GM21576 (cell line): ENCODE measurements around the gene NHERF2.

ENCODE experiments used
- ATAC-seq: cut with Tn5 transposase; IDR thresholded peaks from one replicate; pipeline ENCODE4 v1.9.1; 2021; ENCODE audit warnings: mild to moderate bottlenecking, moderate library complexity; ENCODE audit not compliant: unreplicated experiment

NHERF2 gene

DNA sequence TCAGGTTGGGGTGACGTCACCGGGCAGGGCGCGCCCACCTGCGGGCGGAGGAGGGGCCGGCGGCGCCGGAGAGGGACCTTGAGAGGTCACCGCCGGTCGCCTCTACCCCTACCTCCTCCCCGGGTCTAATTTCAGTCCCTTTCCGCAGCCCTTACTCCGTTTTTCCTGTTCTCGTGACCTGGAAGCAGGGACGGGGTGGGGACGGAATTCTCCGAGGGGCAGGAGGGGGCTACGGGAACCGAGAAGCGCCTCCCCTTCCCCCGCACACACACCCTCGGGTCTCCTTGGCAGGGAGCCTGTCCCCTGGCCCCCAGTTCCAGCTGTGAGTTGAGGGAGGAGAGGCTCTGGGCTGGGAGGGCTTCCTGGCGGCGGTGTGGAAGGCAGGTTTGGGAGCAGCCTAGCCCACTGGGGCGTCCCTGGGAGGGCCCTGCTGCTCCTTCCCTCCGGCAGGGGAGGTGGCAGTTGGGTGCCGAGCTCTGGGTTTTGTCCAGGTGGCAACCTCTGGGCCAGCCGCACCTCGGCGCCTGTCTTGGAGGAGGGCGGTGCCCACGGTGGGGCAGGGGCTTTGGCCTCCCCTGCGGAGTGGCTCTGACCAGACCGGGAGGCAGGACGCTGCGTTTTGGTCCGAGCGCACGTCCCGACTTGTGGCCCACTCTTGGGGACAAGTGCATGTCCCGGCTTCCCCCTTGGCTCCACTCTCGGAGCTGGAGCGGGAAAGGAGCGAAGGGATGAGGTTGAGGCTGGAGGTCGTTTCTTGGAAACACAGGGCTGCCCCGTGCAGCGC lies 36.2 kb upstream of the NHERF2 start:
- no peak for ATAC-seq

DNA sequence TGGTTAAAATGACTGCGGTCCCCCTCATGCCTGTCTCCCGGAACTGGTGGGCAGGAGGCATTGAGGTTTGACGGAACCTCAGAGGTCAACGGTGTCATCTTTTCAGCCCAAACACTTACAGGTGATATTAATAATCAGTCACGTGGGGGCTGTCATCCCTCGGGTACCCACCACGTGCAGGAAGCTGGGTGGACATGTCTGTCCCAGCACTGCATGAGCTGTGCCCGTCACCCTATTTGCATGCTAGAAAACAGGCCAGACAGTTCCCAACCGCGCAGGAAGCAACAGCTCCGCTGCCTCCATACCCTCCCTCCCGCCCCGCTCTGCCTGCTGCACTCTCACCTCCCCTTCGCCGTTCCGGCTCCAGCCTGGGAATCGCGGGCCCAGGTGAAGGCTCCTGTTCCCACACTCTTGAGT lies 35.6 kb upstream of the NHERF2 start:
- peak; percentile 28 for ATAC-seq

DNA sequence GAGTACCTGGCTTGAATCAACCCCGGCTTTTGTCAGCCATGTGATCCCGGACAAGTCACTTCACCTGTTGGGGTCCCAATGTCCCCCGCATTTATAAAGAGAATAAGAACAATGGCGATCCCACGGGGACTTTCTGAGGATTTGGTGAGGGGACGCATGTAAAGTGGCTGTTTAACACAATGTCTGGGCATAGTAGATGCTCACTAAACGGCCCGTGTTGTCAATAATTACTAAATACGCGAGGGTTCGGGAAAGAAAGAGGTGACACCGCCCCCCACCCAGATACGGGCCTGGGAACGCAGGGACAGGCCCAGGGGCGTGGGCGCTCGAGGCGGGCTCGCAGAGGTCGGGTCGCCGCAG lies 35.1 kb upstream of the NHERF2 start:
- ATAC-seq: no peak

DNA sequence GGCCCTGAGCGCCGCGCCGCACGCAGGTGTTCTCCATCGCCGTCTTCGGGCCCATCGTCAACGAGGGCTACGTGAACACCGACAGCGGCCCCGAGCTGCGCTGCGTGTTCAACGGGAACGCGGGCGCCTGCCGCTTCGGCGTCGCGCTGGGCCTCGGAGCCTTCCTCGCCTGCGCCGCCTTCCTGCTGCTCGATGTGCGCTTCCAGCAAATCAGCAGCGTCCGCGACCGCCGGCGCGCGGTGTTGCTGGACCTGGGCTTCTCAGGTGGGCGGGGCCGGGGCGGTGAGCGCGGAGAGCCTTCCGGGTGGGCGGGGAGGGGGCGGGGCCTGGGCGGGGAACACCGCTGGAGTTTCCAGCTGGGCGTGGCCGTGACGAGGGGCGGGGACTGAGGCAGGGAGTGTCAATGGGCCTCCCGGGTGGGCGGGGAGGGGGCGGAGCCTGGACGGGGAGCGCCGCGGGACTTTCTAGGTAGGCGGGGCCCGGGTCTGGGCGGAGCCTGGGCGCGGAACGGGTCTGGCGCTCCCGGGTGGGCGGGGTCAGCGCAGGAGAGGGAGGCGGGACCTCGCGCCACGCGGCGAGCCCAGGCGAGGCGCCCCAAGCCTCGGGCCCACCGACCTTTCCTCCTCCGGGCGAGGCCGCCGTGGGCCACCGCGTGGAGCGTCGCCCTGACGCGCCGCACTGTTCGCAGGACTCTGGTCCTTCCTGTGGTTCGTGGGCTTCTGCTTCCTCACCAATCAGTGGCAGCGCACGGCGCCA lies 34.6 kb upstream of the NHERF2 start:
- peak; percentile 42 for ATAC-seq

DNA sequence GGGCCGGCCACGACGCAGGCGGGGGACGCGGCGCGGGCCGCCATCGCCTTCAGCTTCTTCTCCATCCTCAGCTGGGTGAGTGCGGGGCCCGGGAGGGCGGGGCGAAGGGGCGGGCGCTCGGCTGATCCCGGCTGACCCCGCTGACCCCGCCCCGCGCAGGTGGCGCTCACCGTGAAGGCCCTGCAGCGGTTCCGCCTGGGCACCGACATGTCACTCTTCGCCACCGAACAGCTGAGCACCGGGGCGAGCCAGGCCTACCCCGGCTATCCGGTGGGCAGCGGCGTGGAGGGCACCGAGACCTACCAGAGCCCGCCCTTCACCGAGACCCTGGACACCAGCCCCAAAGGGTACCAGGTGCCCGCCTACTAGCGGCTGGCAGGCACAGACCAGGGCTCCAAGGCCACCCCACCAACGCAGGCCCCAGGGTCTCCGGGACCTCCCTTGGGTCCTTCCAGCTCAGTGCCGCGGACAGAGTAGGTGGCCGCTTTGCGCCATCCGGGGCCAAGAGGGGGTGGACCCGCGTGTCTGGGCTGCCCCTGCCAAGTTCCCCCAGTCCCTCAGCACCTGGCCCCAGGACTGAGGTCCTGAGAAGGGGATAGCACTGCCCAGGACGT lies 33.9 kb upstream of the NHERF2 start:
- no peak for ATAC-seq

DNA sequence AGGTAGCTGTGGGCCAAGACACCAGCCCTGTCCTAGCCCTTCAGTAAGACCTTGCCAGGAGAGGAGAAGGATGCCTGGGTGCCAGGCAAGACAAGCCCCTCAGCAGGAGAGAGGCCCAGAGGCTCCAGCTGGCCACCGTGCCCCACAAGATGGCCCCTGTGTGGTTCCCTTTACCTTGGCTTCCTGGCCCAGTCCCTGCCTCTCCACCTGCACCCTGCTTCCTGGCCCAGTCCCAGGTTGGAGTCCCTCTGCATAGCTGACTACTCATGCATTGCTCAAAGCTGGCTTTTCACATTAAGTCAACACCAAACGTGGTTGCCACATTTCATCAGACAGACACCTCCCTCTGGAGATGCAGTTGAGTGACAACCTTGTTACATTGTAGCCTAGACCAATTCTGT lies 33.0 kb upstream of the NHERF2 start:
- ATAC-seq: no peak

DNA sequence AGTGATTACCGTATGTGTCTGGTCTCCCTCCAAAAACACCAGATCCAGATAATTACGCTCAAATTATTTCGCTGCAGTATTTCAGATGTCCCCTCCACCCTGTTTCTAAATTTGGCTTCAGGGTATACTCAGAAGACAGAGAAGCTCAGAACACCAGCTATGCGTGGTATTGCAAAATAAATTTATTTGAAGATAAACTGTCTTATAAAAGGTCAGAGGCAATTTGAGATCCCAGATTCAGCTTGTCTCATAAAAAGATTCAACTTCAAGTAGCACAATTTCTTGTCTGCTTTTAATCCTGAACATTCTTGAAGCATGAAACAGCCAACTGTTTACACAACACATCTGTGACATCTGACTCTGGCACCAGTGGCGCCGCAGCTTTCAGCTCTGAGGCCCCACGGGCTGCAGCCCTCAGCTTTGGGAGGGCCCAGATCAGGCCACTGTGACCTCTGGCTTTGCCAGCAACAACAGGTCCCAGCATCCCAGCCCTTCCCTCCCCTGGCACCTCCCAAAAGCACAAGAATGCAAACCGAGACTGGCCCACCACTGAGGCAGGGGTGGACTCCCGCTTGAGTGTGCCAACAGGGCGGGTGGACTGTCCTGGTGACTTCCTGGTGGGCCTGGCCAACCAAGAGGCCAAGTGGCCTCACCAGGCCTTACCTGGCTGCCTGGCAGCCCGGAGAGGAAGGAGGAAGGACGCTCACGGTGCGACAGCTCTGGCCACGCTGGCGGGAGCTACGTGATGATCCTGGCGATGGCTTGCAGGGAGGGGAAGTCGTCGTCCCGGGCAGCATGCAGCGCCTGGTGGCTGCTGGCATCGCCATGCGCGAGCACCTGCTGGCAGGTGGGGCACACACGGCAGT lies 29.0 kb upstream of the NHERF2 start:
- ATAC-seq: no peak

DNA sequence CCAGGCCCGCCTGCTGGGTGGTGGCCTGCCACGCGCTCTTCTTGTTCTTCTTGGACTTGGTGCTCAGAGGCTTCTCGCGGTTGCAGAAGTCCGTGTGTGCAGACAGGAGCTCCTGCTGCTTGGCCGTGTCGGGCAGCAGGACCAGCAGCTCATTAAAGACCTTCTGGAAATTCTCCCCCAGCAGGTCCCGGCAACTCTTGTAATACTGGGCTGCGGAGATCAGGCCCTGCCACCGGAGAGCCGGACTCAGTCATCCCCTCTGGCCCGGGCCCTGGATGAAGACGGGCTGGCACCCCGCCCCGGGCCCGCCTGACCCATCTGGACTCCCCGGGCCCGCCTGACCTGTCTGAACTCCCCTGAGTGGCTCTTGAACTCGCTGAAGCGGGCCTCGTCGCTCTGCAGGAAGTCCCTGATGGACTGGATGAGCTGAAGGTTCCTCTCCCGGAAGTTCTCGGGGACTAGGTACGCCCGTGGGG lies 28.3 kb upstream of the NHERF2 start:
- no peak for ATAC-seq

DNA sequence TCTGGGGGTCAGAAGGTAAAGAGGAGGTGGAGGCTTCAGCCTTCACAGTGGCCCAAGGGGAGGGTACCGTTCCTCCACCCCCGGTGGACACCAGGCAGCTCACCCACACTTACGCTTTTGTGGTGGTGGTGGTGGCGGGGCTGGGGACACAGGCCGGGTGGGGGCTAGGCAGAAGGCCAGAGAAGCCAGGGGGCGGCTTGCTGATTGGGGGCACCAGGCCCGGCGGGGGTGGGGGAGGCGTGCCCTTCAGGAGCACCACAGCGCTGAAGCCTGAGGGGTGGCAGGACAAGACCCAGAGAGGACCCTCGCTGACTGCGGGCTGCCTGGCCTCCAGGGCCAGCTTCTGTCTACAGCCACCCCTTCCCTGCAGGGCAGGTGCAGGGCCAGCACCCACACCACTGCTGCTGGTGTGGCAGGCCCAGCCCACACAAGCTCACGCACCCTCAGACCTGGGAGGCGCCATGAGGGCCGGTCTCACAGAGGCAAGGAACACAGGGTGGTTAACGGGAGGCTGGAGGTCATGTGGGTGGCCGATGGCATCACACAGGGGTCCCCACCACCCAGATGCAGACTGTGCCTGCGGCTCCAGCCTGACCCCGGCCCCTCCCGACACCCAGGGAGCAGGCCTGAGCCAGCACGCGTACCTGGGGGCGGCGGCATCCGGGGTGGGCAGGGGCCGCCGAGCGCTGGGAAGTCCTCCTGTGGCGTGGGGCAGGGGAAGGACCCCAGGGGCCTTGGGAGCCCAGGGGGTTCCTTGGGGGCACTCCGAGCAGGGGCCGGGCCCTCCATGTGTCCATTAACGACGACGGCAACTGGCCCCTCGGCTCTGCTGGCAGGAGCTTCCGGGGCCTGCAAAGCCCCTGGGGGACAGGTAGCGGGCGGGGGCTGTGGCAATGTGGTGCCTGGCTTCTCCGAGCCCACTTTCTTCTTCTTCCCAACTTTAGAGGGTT lies 27.6 kb upstream of the NHERF2 start:
- no peak for ATAC-seq

DNA sequence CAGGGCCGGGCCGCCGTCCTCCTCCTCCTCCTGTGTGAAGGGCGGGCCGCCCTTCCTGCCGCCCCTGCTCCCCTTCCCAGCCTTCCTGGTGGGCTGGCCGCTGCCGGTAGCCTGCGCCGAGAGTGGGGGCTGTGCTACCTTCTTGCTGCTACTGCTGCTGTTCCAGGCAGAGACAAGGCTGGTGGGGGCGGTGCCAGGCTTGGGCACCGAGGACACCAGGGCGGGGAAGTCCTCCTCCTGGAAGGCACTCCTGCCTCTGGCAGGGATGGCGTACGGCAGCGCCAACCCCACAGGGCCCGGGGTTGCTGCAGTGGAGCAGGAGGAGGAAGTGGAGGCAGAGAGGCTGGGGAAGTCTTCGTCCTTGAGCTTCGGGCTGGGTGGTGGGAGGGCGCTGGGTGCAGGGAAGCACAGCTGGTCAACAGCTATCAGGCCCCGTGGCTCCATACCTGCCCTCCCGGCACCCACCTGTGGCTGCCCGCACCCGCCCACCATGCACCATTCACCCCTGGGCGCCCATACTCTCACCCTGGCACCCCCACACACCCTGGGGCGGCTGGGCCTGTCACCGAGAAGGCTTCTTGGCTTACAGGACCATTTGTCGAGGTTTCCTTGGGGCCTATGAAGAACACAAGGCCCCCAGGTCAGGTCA lies 26.7 kb upstream of the NHERF2 start:
- ATAC-seq: no peak

DNA sequence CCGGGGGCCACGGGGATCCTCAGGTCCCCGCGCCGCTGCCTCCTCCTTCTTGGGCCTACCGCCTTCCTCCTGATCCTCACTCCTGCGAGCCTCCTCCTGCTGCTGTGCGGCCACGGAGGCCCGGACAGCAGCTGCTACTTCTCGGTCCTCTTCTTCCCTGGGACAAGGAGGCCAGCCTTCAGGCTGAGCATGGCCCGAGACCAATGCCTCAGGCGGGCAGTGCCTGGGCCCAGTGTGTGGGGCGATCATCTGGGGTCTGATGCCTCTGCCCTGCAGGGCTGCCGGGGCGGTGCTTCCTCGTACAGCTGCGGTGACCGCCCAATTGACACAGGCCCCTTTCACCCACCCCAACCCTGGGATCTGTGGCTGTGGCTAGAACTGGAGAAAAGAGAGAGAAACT lies 25.7 kb upstream of the NHERF2 start:
- no peak for ATAC-seq

DNA sequence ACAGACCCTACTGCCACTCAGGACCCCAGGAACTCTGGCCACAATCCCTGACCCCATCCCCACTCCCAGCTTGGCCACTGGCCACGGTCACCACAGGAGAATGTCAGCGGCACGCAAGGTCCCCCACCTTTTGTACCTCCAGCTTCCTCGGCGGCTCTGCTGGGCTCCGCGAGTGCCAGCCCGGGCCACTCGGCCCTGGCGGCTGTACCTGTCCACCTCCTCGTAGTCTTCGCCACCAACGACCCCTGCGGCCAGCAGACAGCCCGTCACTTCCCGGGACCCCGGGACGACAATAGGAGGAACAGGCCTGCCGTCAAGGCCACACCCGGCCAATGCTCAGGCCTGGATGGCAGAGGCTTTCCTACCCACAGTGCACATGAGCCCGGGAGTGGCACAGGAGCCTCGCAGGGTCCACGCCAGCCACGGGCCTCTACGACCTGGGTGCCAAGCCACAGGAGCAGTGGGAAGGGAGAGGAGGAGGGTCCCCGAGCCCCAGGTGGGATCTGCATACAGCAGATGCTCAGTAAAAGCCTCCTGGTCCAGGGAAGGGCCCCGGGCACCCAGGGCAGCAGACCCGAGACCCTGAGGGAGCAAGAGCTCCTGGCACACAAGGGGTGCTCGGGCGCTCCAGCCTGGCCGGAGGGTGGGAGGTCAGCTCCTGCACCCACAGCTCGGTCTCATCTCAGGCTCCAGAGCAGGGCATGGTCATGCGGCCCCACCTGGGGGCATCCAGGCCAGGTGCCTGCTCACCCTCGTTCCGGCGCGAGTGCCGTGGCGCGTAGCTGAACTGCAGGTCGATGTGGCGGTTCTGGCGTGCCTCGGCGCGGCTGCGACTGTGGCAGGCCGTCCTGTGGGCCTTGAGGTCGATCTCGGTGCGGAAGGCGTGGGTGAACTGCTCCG lies 25.0 kb upstream of the NHERF2 start:
- no peak for ATAC-seq

DNA sequence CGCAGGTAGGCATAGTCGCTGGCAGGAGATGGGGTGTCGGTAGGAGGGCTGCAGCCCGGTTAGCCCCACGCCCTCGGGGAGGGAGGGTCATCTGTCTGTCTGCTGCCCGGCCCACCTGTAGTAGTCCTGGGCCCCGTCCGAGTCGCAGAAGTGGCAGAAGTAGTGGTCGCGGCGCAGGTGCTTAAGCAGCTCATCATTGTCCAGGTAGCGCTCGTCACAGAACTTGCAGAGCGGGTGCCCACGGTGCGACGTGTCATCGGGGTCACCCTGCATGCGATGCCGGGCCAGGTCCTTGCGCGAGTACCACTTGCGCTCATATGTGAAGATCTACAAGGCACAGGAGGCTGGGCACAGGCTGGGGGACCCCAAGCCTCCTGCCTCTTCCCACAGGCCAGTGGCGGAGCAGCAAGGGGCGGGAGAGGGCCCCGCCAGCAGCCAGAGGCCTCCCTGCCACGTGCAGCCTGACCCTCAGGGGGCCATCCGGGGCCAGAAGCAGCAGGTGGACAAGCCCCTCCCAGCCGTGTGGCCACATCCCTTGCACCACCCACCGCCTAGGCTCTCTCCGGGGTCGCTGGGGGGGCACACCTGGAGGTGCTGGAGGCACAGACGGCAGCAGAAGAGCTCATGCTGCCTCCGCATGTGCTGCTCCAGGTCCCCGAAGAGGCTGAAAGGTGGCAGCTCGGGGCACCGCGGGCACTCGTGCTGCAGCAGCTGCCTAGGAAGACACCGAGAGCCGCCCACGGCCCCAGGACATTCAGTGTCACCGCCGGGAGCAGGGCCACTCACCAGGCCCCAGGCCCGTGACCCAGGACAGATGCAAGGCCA lies 24.1 kb upstream of the NHERF2 start:
- no peak for ATAC-seq

DNA sequence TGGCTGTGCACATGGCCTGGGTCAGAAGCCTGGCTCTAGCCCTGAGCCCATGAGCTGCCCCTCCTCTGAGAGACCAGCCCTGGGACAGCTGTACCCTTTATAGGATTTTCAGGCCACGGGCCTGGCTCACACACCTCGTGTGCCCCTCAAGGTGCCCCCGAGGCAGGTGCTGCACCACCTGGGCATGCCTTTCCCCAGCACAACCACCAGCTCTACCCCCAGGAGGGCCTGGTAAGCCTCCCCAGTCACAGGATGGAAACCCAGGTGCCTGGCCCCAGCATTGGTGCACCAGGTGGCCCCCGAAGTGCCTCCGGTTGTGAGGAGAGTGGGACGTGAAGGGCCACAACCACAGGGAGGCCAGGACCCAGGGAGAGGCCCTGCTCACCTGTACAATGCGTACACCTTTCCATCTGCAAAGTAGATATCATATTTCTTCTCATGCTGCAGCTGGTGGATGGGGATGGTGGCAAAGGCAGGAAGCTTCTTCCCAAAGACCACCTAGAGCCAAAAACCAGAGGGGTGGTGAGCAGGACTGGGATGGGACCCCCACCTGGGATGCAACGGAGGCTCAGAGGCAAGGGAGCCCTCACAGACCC lies 23.4 kb upstream of the NHERF2 start:
- no peak for ATAC-seq

DNA sequence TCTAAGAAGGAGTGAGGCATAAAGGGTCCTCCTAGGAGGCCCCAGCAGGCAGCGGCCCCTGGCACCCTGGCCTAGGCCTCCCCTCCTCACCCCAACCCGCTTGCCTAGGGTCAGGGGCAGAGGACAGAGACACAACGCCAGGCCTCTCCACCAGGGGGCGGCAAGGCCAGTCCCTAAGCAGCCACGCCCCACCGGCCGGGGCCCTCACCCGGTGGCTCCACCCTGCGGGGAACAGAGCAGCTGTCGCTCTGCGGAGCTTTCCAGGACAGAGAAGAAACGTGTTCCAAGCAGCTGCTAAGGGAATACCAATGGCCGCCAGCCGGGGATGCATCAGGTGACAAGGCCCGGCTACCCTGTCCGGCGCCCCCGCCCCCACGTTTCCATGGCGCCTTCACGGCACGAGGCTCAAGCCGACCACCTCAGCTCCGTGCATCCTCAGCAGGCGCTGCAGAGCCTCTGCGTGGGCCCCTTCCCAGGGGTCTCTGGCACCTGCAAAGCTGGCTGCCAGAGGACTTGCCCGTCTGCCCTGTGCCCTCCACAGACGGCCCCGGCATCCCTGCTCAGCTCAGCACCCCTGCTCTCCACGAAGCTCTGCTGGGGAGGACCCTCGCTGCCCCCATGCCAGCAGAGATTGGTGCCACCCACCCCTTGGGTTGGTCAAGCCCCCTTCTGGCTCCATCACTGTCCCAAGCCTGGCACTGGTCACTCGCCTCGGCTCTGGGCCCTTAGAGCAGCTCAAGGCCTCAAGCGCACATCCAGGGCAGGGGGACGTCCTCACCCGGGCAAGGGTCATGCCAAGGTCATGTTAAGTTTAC lies 22.7 kb upstream of the NHERF2 start:
- ATAC-seq: peak; percentile 64

DNA sequence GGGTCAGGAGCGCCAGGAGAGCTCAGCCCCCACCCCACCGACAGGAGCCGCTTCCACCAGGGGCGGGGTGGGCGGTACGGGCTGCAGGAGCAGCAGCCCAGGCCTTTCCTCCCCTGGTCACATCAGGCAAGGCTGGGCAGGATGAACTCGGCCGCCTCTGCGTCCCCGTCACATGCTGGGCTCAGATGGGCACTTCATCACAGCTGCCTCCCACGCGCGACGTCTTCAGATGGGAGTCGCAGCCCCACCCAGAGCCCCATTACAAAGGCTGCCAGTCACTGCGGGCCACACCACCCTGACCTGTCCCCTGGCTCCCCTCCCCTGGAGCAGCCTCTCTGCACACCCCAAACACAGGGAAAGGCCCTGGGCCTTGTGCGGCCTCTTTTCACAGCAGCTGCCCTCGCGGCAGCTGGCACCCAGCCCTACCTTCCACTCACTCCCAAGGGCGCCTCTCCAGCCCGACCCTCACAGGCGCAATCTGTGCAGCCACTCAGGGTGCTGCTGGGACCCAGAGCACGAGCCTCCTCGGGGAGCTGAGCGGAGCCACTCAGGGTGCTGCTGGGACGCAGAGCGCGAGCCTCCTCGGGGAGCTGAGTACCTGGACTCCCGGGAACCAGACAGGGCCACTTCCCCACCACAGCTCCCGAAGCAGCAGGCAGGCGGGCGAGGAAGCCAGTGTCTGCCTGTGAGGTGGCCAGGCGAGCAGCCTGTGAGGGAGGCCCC lies 21.7 kb upstream of the NHERF2 start:
- no peak for ATAC-seq
